T-helper 2 cell treated with Interferon-gamma antibody and Interleukin-4, amounts not matched to agents 5 μg/mL and 100 μg/mL, for 36 hours (primary cell): ENCODE results near the gene RBBP8NL.

Experiments
- DNase-seq: peaks from one replicate; pipeline ENCODE4 v3.0.0; 2021; ENCODE audit warnings: low spot score
- H3K27ac Mint-ChIP-seq: one replicate; pipeline ENCODE4 v1.8.0; 2021; ENCODE audit warnings: mild to moderate bottlenecking, mixed read lengths
- H3K27me3 Mint-ChIP-seq: one replicate; pipeline ENCODE4 v1.8.0; 2021; ENCODE audit warnings: low read depth, mixed read lengths
- H3K36me3 Mint-ChIP-seq: one replicate; pipeline ENCODE4 v1.8.0; 2021; ENCODE audit warnings: low read depth, mixed read lengths
- H3K4me1 Mint-ChIP-seq: one replicate; pipeline ENCODE4 v1.8.0; 2021; ENCODE audit warnings: low read depth, mixed read lengths
- H3K4me3 Mint-ChIP-seq: one replicate; pipeline ENCODE4 v1.8.0; 2022; ENCODE audit warnings: mild to moderate bottlenecking, moderate library complexity, mixed read lengths
- H3K9me3 Mint-ChIP-seq: one replicate; pipeline ENCODE4 v1.8.0; 2021; ENCODE audit warnings: mixed read lengths

The RBBP8NL gene

GRCh38 chr20:62466072-62466760 is 38.9 kb upstream of the RBBP8NL start:
- no peak for DNase-seq
- Mint-ChIP-seq H3K4me3 (no peak overlapping the region), H3K4me1 (no peaks in the 10 kb centered on the region), H3K27me3 (peaks cover 6% of the 10 kb centered on the region), H3K36me3 (no peaks in the 10 kb centered on the region), H3K27ac (no peak overlapping the region), H3K9me3 (no peaks in the 10 kb centered on the region)

GRCh38 chr20:62464990-62465389 is 37.7 kb upstream of the RBBP8NL start:
- peaks cover 2% of the 10 kb centered on the region for H3K27me3 Mint-ChIP-seq
- no peaks in the 10 kb centered on the region for H3K36me3 Mint-ChIP-seq
- no peak overlapping the region for H3K27ac Mint-ChIP-seq
- no peak overlapping the region for H3K4me3 Mint-ChIP-seq
- H3K9me3 Mint-ChIP-seq: no peaks in the 10 kb centered on the region
- DNase-seq: no peak
- no peaks in the 10 kb centered on the region for H3K4me1 Mint-ChIP-seq

GRCh38 chr20:62464425-62464770 is 37.1 kb upstream of the RBBP8NL start:
- Mint-ChIP-seq H3K27me3 (no peaks in the 10 kb centered on the region), H3K4me1 (no peaks in the 10 kb centered on the region), H3K36me3 (no peaks in the 10 kb centered on the region), H3K9me3 (no peaks in the 10 kb centered on the region), H3K4me3 (no peak overlapping the region), H3K27ac (no peak overlapping the region)
- DNase-seq: no peak

- no peak overlapping the region for H3K27ac Mint-ChIP-seq
- no peaks in the 10 kb centered on the region for H3K36me3 Mint-ChIP-seq
- no peaks in the 10 kb centered on the region for H3K9me3 Mint-ChIP-seq
- DNase-seq: no peak
- no peaks in the 10 kb centered on the region for H3K27me3 Mint-ChIP-seq
- H3K4me1 Mint-ChIP-seq: no peaks in the 10 kb centered on the region
- no peak overlapping the region for H3K4me3 Mint-ChIP-seq
Measured at GRCh38 chr20:62463651-62464424, 36.5 kb upstream of the RBBP8NL start.

GRCh38 chr20:62462976-62463592 is 35.7 kb upstream of the RBBP8NL start:
- no peaks in the 10 kb centered on the region for H3K9me3 Mint-ChIP-seq
- DNase-seq: no peak
- H3K4me3 Mint-ChIP-seq: no peak overlapping the region
- H3K27me3 Mint-ChIP-seq: no peaks in the 10 kb centered on the region
- H3K27ac Mint-ChIP-seq: no peak overlapping the region
- no peaks in the 10 kb centered on the region for H3K4me1 Mint-ChIP-seq
- H3K36me3 Mint-ChIP-seq: no peaks in the 10 kb centered on the region

- Mint-ChIP-seq H3K4me3 (no peak overlapping the region), H3K27ac (no peak overlapping the region), H3K9me3 (no peaks in the 10 kb centered on the region), H3K4me1 (no peaks in the 10 kb centered on the region), H3K36me3 (no peaks in the 10 kb centered on the region), H3K27me3 (no peaks in the 10 kb centered on the region)
- no peak for DNase-seq
Measured at GRCh38 chr20:62461834-62462233, 34.5 kb upstream of the RBBP8NL start.

GRCh38 chr20:62461157-62461556 is 33.8 kb upstream of the RBBP8NL start:
- no peaks in the 10 kb centered on the region for H3K4me1 Mint-ChIP-seq
- H3K27ac Mint-ChIP-seq: no peak overlapping the region
- H3K27me3 Mint-ChIP-seq: peaks cover 2% of the 10 kb centered on the region
- H3K4me3 Mint-ChIP-seq: no peak overlapping the region
- no peaks in the 10 kb centered on the region for H3K9me3 Mint-ChIP-seq
- no peak for DNase-seq
- no peaks in the 10 kb centered on the region for H3K36me3 Mint-ChIP-seq

- H3K4me3 Mint-ChIP-seq: no peak overlapping the region
- H3K27ac Mint-ChIP-seq: no peak overlapping the region
- H3K9me3 Mint-ChIP-seq: no peaks in the 10 kb centered on the region
- no peaks in the 10 kb centered on the region for H3K4me1 Mint-ChIP-seq
- DNase-seq: no peak
- H3K36me3 Mint-ChIP-seq: no peaks in the 10 kb centered on the region
- peaks cover 2% of the 10 kb centered on the region for H3K27me3 Mint-ChIP-seq
Measured at GRCh38 chr20:62460678-62461077, 33.3 kb upstream of the RBBP8NL start.

- DNase-seq: no peak
- H3K36me3 Mint-ChIP-seq: no peaks in the 10 kb centered on the region
- H3K4me1 Mint-ChIP-seq: no peaks in the 10 kb centered on the region
- no peak overlapping the region for H3K4me3 Mint-ChIP-seq
- no peaks in the 10 kb centered on the region for H3K9me3 Mint-ChIP-seq
- no peak overlapping the region for H3K27ac Mint-ChIP-seq
- peaks cover 2% of the 10 kb centered on the region for H3K27me3 Mint-ChIP-seq
Measured at GRCh38 chr20:62459488-62459887, 32.1 kb upstream of the RBBP8NL start.

- Mint-ChIP-seq H3K36me3 (no peaks in the 10 kb centered on the region), H3K27ac (no peak overlapping the region), H3K4me3 (no peak overlapping the region), H3K9me3 (no peaks in the 10 kb centered on the region), H3K27me3 (peaks cover 2% of the 10 kb centered on the region), H3K4me1 (no peaks in the 10 kb centered on the region)
- DNase-seq: no peak
Measured at GRCh38 chr20:62458275-62459251, 31.2 kb upstream of the RBBP8NL start.

GRCh38 chr20:62457831-62458230 is 30.5 kb upstream of the RBBP8NL start:
- no peaks in the 10 kb centered on the region for H3K36me3 Mint-ChIP-seq
- H3K27me3 Mint-ChIP-seq: peaks cover 2% of the 10 kb centered on the region
- DNase-seq: no peak
- H3K4me3 Mint-ChIP-seq: no peak overlapping the region
- H3K27ac Mint-ChIP-seq: no peak overlapping the region
- H3K4me1 Mint-ChIP-seq: no peaks in the 10 kb centered on the region
- H3K9me3 Mint-ChIP-seq: no peaks in the 10 kb centered on the region

- no peak overlapping the region for H3K4me3 Mint-ChIP-seq
Measured at GRCh38 chr20:62457098-62457497, 29.8 kb upstream of the RBBP8NL start.

GRCh38 chr20:62455929-62456328 is 28.6 kb upstream of the RBBP8NL start:
- Mint-ChIP-seq H3K4me1 (no peaks in the 10 kb centered on the region), H3K9me3 (no peaks in the 10 kb centered on the region), H3K27ac (no peak overlapping the region), H3K36me3 (no peaks in the 10 kb centered on the region), H3K4me3 (no peak overlapping the region), H3K27me3 (peaks cover 2% of the 10 kb centered on the region)
- DNase-seq: no peak

More at GRCh38 chr20:62457098-62457497, 29.8 kb upstream of the RBBP8NL start:
- no peak for DNase-seq
- Mint-ChIP-seq H3K4me1 (no peaks in the 10 kb centered on the region), H3K9me3 (no peaks in the 10 kb centered on the region), H3K36me3 (no peaks in the 10 kb centered on the region), H3K27me3 (peaks cover 2% of the 10 kb centered on the region), H3K27ac (no peak overlapping the region)
